WI38 (cell line): ENCODE measurements around the gene NPPC.
"Not testable (repeated sequence)": the region's sequence is repeated elsewhere in the genome, so short reads cannot be mapped to it uniquely, and the experiment has no call there.

Experiments used
- H3K4me3 ChIP-seq: 2 replicates; pipeline ENCODE4 v1.5.1; 2011; ENCODE audit warnings: low read depth, mild to moderate bottlenecking, control low read depth, low read length
- TF ChIP-seq, protein P1 (sequence below): IDR thresholded peaks from 2 replicates; pipeline ENCODE4 v1.5.1; 2012; ENCODE audit warnings: low read depth, mild to moderate bottlenecking, control low read depth, low read length

NPPC gene

DNA sequence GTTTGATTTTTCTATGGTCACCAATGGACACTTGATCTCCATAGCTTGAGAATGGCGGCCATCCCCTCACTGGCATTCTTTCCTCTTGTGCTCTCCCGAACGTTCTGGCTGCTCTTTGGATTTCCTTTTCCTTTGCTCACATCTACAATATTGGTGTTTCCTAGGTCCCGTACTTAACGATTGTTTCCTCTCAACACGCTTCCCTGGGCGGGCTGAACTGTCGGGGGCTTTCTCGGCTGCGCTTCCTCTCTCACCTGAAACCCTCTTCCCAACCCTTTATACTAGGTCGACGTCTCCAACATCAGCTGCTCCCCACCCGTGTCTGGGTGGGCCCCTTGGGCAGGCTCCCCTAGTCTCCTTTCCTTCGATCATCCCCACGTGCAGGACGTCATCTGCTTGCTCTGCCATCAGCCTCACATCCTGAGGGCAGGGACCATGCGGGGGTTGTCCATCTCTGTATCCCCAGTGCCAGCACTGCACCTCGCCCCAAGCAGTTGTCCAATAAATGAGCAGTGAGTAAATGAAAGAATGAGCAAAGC, 34.7 kb upstream of the NPPC start:
- TF ChIP-seq, protein P1, sequence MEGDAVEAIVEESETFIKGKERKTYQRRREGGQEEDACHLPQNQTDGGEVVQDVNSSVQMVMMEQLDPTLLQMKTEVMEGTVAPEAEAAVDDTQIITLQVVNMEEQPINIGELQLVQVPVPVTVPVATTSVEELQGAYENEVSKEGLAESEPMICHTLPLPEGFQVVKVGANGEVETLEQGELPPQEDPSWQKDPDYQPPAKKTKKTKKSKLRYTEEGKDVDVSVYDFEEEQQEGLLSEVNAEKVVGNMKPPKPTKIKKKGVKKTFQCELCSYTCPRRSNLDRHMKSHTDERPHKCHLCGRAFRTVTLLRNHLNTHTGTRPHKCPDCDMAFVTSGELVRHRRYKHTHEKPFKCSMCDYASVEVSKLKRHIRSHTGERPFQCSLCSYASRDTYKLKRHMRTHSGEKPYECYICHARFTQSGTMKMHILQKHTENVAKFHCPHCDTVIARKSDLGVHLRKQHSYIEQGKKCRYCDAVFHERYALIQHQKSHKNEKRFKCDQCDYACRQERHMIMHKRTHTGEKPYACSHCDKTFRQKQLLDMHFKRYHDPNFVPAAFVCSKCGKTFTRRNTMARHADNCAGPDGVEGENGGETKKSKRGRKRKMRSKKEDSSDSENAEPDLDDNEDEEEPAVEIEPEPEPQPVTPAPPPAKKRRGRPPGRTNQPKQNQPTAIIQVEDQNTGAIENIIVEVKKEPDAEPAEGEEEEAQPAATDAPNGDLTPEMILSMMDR: no peak
- peak overlapping the region; percentile 96 for H3K4me3 ChIP-seq

- no peak overlapping the region for H3K4me3 ChIP-seq
- TF ChIP-seq, protein P1: no peak
These were observed 31.9 kb upstream of the NPPC start for GRCh38 chr2:231957913-231958763.

DNA sequence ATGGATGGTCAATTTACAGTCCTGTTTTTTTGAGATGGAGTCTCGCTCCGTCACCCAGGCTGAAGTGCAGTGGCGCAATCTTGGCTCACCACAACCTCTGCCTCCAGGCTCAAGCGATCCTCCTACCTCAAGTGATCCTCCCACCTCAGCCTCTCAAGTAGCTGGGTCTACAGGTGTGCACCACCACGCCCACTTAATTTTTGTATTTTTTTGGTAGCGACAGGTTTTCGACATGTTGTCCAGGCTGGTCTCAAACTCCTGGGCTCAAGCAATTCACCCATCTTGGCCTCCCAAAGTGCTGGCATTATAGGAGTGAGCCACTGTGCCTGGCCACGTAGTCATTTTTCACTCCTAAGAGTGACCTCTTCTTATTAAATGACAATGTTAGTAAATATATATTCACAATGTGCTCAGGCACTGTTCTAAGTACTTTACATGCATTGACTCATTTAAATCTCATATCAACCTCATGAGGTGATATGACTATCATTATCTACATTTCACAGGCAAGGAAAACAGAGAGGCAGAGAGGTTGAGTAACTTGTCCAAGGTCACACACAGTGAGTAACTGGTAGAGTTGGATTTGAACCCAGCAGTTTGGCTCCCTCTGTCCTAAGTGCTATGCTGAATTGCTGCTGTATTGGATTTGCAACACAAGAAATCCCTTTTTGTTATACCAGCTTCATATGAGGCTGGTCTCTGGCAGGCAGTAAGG, 29.7 kb upstream of the NPPC start:
- TF ChIP-seq, protein P1: no peak
- H3K4me3 ChIP-seq: no peak overlapping the region

DNA sequence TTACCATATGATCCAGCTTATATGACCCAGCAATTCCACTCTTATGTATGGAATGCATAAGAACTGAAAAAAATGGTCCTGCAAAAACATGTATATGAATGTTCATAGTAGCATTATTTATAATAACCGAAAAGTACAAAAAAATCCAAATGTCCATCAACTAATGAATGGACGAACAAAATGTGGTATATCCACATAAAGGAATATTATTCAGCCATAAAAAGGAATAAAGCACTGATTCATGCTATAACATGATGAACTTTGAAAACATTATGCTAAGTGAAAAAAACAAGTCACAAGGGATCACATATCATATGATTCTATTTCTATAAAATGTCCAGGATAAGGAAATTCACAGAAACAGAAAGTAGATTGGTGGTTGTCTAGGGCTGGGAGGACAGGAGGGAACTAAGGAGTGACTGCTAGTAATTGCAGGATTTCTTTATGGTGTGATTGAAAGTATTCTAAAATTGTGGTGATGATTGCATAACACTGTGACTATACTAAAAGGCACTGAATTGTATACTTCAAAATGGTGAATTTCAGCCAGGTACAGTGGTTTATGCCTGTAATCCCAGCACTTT, 25.3 kb upstream of the NPPC start:
- TF ChIP-seq, protein P1: no peak
- H3K4me3 ChIP-seq: no peak overlapping the region

DNA sequence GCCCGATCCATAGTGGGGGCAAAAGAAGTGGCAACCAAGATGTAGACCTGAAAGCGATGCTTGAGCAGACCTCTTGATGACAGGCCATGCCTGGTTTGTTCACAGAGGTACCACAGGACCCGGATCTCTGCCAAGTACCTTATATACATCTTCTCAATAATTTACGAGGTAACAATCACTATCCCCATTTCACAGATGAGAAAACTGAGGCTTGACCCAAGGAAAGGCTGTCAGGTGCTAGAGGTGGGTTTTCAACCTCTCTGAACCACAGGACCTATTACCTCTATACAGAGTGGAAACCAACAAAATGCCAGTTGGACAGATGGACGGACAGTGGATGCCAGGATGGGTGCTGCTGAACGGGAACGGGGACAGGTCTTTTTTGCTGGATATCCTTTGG, 21.5 kb upstream of the NPPC start:
- TF ChIP-seq, protein P1: no peak
- H3K4me3 ChIP-seq: no peak overlapping the region

- H3K4me3 ChIP-seq: not testable (repeated sequence)
These were observed 20.9 kb upstream of the NPPC start for GRCh38 chr2:231947112-231947511.

- H3K4me3 ChIP-seq: no peak overlapping the region
These were observed 20.1 kb upstream of the NPPC start for GRCh38 chr2:231946241-231946814.

More at GRCh38 chr2:231946241-231946814, 20.1 kb upstream of the NPPC start:
- TF ChIP-seq, protein P1: no peak
